DOHH2 (cell line): ENCODE results near the gene GCLC.

Experiments used
- EZH2phosphoT487 ChIP-seq: fragments of 200-600 bp; sonication (generic); IDR thresholded peaks from 2 replicates; pipeline ENCODE4 v1.6.1; 2017; ENCODE audit warnings: borderline replicate concordance, mild to moderate bottlenecking, antibody characterized with exemption, low read length, moderate library complexity, mixed read lengths
- TF ChIP-seq, protein P1 (sequence below): fragments of 200-600 bp; sonication (generic); IDR thresholded peaks from one replicate; pipeline ENCODE4 v1.5.1; 2014; ENCODE audit warnings: antibody characterized with exemption, mild to moderate bottlenecking, low read depth, low read length; ENCODE audit not compliant: poor library complexity, severe bottlenecking

DNA sequence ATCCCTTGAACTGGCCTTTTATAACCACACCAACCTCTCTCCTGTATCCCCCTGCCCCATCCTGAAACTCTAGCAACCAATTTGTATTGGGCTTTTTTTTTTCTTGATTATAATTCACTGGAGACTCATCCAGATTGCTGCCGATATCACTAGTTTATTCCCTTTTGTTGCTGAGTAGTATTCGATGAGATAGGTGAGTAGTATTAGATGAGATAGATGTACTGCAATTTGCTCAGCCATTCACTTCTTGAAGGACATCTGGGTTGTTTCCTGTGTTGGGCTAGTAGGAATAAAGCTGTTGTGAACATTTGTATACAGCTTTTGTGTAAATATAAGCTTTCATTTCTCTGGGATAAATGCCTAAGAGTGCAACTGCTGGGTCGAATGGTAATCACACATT lies 58.2 kb downstream of the GCLC start:
- TF ChIP-seq EZH2phosphoT487, result no peak
- TF ChIP-seq, protein P1, sequence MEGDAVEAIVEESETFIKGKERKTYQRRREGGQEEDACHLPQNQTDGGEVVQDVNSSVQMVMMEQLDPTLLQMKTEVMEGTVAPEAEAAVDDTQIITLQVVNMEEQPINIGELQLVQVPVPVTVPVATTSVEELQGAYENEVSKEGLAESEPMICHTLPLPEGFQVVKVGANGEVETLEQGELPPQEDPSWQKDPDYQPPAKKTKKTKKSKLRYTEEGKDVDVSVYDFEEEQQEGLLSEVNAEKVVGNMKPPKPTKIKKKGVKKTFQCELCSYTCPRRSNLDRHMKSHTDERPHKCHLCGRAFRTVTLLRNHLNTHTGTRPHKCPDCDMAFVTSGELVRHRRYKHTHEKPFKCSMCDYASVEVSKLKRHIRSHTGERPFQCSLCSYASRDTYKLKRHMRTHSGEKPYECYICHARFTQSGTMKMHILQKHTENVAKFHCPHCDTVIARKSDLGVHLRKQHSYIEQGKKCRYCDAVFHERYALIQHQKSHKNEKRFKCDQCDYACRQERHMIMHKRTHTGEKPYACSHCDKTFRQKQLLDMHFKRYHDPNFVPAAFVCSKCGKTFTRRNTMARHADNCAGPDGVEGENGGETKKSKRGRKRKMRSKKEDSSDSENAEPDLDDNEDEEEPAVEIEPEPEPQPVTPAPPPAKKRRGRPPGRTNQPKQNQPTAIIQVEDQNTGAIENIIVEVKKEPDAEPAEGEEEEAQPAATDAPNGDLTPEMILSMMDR, result no peak
